Coronary artery (tissue), 2 donors: ENCODE data around the gene NKAIN2.

Experiments used
- DNase-seq: peaks from one replicate; pipeline ENCODE4 v3.0.0-alpha.2; 2017; ENCODE audit warnings: low spot score
- H3K27ac ChIP-seq, 2 donors: fragments of 200-600 bp; sonication (generic); one replicate each; pipeline ENCODE4 v1.5.1; 2016 to 2019
- H3K4me3 ChIP-seq: fragments of 200-600 bp; sonication (generic); 2 replicates; pipeline ENCODE4 v1.5.1; 2016; ENCODE audit warnings: mild to moderate bottlenecking, moderate library complexity
- TF ChIP-seq, protein P1 (sequence below): fragments of 200-600 bp; sonication (generic); IDR thresholded peaks from one replicate; pipeline ENCODE4 v1.5.1; 2019; ENCODE audit warnings: antibody characterized with exemption

NKAIN2 gene

DNA sequence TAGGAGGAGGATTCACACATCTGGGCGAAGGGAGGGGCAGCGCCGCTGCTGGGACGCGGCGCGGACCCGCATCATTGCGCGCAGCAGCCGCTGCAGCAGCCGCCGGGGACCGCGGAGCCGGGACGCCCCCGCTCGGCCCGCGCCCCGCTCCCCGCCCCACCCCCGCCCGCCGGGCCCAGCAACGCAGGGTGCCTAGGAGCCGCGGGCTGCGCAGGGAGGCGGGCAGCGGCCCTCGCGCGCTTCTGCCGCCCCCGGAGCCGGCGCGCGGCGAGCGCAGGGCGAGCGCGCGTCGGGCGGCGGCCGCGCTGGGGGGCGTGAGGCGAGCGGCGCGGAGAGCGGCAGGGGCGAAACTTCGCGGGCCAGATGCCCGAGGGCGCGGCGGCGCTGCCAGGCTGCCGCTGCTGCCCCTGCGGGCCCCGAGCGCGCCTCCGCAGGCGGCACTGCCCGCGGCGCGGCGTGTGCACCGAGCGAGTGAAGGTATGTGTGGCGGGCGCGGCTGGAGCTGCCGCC lies at the start of gene NKAIN2:
Gene NKAIN2, plus strand, starts transcription at position 362 of the 510 bp plus-strand sequence.
- Histone ChIP-seq H3K4me3 (peak within 1 kb of the TSS; percentile 70), H3K27ac (no peak within 1 kb of the TSS)
- DNase-seq: no peak
- TF ChIP-seq, protein P1, sequence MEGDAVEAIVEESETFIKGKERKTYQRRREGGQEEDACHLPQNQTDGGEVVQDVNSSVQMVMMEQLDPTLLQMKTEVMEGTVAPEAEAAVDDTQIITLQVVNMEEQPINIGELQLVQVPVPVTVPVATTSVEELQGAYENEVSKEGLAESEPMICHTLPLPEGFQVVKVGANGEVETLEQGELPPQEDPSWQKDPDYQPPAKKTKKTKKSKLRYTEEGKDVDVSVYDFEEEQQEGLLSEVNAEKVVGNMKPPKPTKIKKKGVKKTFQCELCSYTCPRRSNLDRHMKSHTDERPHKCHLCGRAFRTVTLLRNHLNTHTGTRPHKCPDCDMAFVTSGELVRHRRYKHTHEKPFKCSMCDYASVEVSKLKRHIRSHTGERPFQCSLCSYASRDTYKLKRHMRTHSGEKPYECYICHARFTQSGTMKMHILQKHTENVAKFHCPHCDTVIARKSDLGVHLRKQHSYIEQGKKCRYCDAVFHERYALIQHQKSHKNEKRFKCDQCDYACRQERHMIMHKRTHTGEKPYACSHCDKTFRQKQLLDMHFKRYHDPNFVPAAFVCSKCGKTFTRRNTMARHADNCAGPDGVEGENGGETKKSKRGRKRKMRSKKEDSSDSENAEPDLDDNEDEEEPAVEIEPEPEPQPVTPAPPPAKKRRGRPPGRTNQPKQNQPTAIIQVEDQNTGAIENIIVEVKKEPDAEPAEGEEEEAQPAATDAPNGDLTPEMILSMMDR: no peak

DNA sequence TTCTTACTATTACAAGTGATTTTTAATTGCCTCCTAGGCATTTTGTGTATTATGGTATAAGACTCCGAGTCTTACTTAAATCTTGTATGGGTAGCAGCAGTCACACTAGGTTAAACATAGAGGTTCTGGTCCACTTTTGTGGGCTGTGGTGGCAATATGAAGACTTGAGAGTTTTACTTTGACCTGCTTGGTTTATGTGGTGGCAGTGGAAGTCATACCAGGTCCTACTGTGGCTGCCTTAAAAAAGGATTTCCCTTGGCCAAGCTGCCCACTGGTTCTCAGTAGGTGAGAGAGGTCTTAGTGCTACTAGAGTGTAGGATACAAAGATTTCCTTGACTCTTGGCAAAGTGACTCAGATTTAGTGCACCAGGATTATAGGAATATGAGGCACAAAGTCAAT lies 44.2 kb upstream of the NKAIN2 start:
- Histone ChIP-seq H3K27ac (no peak overlapping the region), H3K4me3 (no peak overlapping the region)
- TF ChIP-seq, protein P1: no peak

DNA sequence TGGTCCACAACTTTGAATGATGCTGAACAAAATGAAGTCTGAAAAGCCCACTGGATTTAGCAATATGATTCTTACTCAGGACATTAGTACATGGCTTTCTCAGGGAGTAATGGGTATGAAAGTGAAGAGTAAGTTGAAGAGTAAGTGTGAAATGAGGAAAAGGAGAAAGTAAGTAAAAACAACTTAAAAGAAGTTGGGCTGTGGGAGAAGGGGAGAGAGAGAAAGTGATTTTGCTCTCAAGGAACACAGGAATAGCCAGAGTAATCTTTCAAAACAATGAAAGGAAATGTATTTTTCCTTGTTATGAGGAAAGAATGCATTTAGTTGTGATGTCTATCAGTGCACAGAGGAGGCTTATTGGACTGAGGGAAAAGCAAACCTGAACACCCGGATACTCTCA lies 39.8 kb upstream of the NKAIN2 start:
- Histone ChIP-seq H3K4me3 (no peak overlapping the region), H3K27ac (no peak overlapping the region)
- DNase-seq: no peak
- TF ChIP-seq, protein P1: no peak

More for the DNA sequence above, 44.2 kb upstream of the NKAIN2 start:
- DNase-seq: no peak

DNA sequence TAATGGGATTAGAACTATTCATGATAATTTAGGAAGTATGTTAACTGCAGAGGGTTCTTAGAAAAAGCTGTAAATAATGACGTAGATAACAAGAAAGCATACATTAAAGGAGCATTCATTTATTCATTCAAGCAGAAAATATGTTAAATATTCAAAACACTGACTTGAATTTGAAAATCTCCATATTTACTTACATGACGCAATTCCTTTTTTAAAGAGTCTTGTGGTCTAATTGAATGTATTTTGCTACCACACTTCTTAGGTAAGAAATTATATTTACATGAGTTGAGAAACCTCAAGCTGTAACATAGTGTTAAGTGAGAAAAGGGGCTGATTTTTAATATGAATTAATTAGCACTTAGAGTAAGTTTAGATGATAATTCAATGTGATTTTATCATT lies 38.9 kb upstream of the NKAIN2 start:
- DNase-seq: no peak
- H3K27ac ChIP-seq: no peak overlapping the region
- H3K4me3 ChIP-seq: no peak overlapping the region
- TF ChIP-seq, protein P1: no peak

DNA sequence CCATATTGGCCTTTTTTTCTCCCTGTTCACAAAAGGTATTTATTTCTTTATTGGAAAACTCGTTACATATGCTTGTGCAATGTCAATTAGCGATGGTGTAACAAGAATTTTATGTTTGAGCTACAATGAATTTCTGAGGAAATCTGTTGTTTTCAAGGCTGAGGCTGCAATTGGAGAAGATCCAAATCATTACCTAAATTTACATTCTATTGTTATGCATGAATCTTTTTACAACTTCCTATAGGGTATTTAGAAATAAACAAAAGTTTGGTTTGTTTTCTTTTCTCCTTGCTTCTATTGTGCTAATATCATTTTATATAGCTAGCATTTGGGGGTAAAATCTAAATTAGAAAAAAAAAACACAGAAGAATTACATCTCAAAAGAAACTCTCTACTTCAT lies 34.7 kb upstream of the NKAIN2 start:
- H3K27ac ChIP-seq: no peak overlapping the region
- no peak for DNase-seq
- H3K4me3 ChIP-seq: no peak overlapping the region
- TF ChIP-seq, protein P1: no peak

DNA sequence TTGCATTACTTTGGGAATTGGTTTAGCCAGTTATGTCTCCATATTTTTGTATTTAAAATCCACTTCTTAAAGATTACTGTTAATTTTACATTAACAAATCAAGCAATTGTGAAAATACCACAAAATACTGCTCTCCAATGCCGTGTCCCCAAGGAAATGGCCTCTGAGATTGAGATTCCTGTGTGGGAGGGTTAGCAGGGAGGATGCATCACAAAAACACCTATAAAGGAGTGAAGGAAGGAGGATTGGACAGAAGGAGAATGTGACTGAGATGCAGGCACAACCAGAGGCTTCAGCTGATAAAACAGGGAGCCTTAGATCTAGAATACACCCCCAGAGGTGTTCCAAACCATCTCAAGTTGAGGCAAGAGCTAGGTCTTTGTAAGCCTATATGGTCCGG lies 34.2 kb upstream of the NKAIN2 start:
- Histone ChIP-seq H3K27ac (no peak overlapping the region), H3K4me3 (no peak overlapping the region)
- DNase-seq: no peak
- TF ChIP-seq, protein P1: no peak

DNA sequence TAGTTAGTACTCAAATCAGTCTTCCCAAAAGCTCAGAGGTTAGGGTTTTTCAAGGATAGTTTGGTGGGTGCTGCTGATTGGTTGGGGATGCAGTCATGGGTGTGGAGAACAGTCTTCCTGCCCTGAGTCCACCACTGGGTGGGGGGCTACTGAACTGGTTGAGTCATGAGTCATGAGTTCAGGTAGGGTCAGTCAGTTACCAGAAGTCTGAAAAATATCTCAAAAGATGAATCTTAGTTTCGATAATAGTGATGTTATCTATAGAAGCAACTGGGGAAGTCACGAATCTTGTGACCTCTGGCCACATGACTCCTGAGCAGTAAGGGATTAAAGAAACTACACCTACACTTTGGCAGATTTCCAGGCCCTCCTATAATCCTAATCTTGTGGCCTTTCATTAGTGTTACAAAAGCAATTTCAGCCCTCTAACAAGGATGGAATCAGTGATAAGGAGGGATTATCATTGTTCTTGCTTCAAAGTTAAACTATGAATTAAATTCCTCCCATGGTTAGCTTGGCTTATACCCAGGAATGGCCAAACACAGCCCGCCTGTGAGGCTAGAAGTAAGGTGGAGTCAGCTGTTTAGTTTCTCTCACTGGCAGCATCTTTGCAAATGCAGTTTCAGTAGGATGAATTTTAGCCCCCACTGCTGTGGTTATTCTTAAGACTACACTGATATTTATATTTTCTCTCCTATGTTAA lies 33.3 kb upstream of the NKAIN2 start:
- TF ChIP-seq, protein P1: no peak
- Histone ChIP-seq H3K4me3 (no peak overlapping the region), H3K27ac (no peak overlapping the region)
- DNase-seq: no peak
